ENCODE results near the gene FAIM2. TPM values are rescaled to one million over a fixed set of nuclear protein-coding genes. Genes with fewer than 3 reads are reported as not detected.
A peak's percentile ranks its signal among the peaks of the same experiment; 100 is the strongest.

The FAIM2 gene
- total and polyA plus RNA-seq, 9 of the 15 experiments (the other 6 are each of a cell fraction or from before 2014, with no cell fraction given) = 0.01 to 0.10 TPM; not detected in 7

- intact Hi-C loops (cut with micrococcal nuclease) = no loop called here
- H3K9ac ChIP-seq (ENCODE audit: insufficient read depth in 1 of 2, low read depth in 2 of 2, low read length in 2 of 2) = no peak overlapping the region
- H2AFZ ChIP-seq (ENCODE audit: low read depth, low read length) = no peak overlapping the region
- H3K9me1 ChIP-seq (ENCODE audit: control insufficient read depth, insufficient read depth, low read length) = no peaks in the 10 kb centered on the region
- peaks cover 21% of the 10 kb centered on the region for H4K20me1 ChIP-seq (replicated peaks; ENCODE audit: control insufficient read depth, insufficient read depth, low read length)
- H3K27ac ChIP-seq (ENCODE audit: extremely low read depth, low read depth, low read length) = no peak overlapping the region
- no peak overlapping the region for H3K4me3 ChIP-seq
- no peaks in the 10 kb centered on the region for H3K36me3 ChIP-seq (ENCODE audit: control insufficient read depth, insufficient read depth, low read length)
- TF ChIP-seq PURB (CRISPR knock-in tag; IDR thresholded peaks at IDR 0.05; ENCODE audit: low read depth) = no peak
- TF ChIP-seq HBP1 (CRISPR knock-in tag; IDR thresholded peaks at IDR 0.05) = no peak
- TF ChIP-seq ZKSCAN8 (CRISPR knock-in tag; IDR thresholded peaks at IDR 0.05) = no peak
- TF ChIP-seq PRPF4 (IDR thresholded peaks at IDR 0.05; ENCODE audit: insufficient read depth, low read depth, low read length, poor library complexity, severe bottlenecking) = no peak
- ATAC-seq (peak; percentile 35; the same call in 2 of the 3 replicates), FAIRE-seq (no peak), DNase-seq (ENCODE audit: extremely low read depth in 1 of 4, low spot score in 3 of 4) (no peak)
- WGBS (ENCODE audit: insufficient coverage, low coverage, missing lambda C conversion rate) = 2% methylated on average over 6 of the region's 6 CpGs
- H3K79me2 ChIP-seq (ENCODE audit: control insufficient read depth, insufficient read depth, low read length) = no peaks in the 10 kb centered on the region
- BruUV-seq (replicated peaks) = no TSS peak
- H3K4me2 ChIP-seq (ENCODE audit: insufficient read depth, low read length) = no peak overlapping the region
- H3K4me1 ChIP-seq (replicated peaks in 1 of 2; ENCODE audit: control insufficient read depth in 2 of 2, insufficient read depth in 2 of 2, low read length in 2 of 2) = peaks cover 0 to 18% of the 10 kb centered on the region in 2 experiments; a peak in 2 of 5 replicates
- in situ Hi-C loops (cut with MboI) = no loop called here
- H3K27me3 ChIP-seq (ENCODE audit: control insufficient read depth in 2 of 2, insufficient read depth in 2 of 2, low read length in 2 of 2) = peaks cover 36 to 67% of the 10 kb centered on the region in 2 experiments
- POLR2A ChIA-PET = interaction anchor here (0.5 kb wide), 1 partner anchor 25 kb away, joined by 3 read pairs; no protein-coding TSS in a partner anchor
- CTCF ChIA-PET (ENCODE audit: low intra/inter-chr PET ratio) = no interaction called here
- H3K9me3 ChIP-seq (replicated peaks; ENCODE audit: control insufficient read depth, insufficient read depth, low read depth, low read length) = peaks cover 2% of the 10 kb centered on the region; the same call in 1 of the 2 replicates
These were observed 18.6 kb downstream of the FAIM2 start for GRCh38 chr12:49885118-49885517.
